Bronchial epithelial cell (primary cell): ENCODE measurements around the gene PKN2. TPM values are rescaled to one million over a fixed set of nuclear protein-coding genes. Genes with fewer than 3 reads are reported as not detected.

ENCODE experiments used
- DNase-seq: peaks from one replicate; pipeline ENCODE4 v3.0.0-alpha.2; 2010; ENCODE audit warnings: low read depth
- FAIRE-seq: peaks from 2 replicates; lab custom pipeline; 2011; peaks lifted over from hg19 to GRCh38; lab: Jason Lieb, UNC
- H3K27me3 ChIP-seq: 2 replicates; pipeline ENCODE4 v1.5.1; 2011; ENCODE audit warnings: low read length; ENCODE audit not compliant: control insufficient read depth, insufficient read depth
- H3K36me3 ChIP-seq: 2 replicates; pipeline ENCODE4 v1.5.1; 2011; ENCODE audit warnings: low read length; ENCODE audit not compliant: control insufficient read depth, insufficient read depth
- H3K4me3 ChIP-seq: 2 replicates; pipeline ENCODE4 v1.5.1; 2011; ENCODE audit warnings: mild to moderate bottlenecking, low read depth, low read length, control low read depth
- total RNA-seq: library from RNA; depleted of rRNA; stranded (reverse); fragments of >200 nt; gene quantifications from 2 replicates; pipeline ENCODE4 v1.2.1, GENCODE V29; 2014
- TF ChIP-seq, protein P1 (sequence below): IDR thresholded peaks from 2 replicates; pipeline ENCODE4 v1.5.1; 2011; ENCODE audit warnings: mild to moderate bottlenecking, moderate library complexity, low read length, control low read depth, inconsistent platforms; ENCODE audit not compliant: insufficient read depth, severe bottlenecking

PKN2 gene
- total RNA-seq, 1 donor from 2014 or later = 18.2 TPM

DNA sequence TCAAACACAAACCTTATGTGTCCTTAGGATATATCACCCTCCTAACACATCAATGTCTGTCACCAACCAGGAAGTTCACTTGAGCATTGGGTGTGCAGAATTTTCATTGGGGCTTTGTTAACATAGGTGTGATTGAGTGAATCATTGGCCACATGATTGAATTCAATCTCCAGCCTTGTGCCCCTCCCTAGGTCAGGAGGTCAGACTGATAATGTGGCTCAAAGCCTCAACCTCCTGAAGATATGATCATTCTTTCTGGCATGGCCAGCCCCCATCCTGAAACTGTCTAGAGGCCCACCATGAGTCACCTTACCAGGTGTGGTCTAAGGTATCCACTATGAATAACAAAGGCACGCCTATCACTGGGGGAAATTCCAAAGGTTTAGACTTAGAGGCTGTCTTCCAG lies 90.1 kb downstream of the PKN2 start:
- no peak overlapping the region for H3K4me3 ChIP-seq
- H3K27me3 ChIP-seq = no peaks in the 10 kb centered on the region
- DNase-seq (peak; percentile 99), FAIRE-seq (no peak)
- no peaks in the 10 kb centered on the region for H3K36me3 ChIP-seq
- TF ChIP-seq, protein P1, sequence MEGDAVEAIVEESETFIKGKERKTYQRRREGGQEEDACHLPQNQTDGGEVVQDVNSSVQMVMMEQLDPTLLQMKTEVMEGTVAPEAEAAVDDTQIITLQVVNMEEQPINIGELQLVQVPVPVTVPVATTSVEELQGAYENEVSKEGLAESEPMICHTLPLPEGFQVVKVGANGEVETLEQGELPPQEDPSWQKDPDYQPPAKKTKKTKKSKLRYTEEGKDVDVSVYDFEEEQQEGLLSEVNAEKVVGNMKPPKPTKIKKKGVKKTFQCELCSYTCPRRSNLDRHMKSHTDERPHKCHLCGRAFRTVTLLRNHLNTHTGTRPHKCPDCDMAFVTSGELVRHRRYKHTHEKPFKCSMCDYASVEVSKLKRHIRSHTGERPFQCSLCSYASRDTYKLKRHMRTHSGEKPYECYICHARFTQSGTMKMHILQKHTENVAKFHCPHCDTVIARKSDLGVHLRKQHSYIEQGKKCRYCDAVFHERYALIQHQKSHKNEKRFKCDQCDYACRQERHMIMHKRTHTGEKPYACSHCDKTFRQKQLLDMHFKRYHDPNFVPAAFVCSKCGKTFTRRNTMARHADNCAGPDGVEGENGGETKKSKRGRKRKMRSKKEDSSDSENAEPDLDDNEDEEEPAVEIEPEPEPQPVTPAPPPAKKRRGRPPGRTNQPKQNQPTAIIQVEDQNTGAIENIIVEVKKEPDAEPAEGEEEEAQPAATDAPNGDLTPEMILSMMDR = no peak

DNA sequence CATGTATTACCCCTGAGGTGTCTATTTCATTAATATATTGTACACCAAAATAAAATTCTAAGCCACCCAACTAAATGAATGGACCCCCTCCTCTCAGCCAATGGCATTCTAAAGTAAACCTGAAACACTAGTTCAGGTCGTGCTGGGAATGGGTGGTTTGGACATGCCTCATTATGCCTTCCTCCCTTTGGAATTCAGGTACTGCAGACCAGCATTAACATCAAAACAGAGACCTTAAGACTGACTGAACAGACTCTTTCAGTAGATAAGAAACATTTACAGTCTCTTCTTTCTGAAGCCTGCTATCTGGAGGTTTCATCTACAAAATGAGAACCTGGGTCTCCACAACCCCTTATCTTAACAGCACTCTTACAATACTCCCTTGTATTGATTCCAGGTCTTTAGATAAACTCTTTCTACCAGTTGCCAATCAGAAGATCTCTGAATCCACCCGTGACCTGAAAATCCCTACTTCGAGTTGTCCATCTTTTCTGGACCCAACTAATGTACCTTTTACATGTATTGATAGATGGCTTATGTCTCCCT lies 93.6 kb downstream of the PKN2 start:
- TF ChIP-seq, protein P1 = no peak
- no peak overlapping the region for H3K4me3 ChIP-seq
- no peak for DNase-seq
- no peak for FAIRE-seq
- no peaks in the 10 kb centered on the region for H3K36me3 ChIP-seq
- H3K27me3 ChIP-seq = no peaks in the 10 kb centered on the region

DNA sequence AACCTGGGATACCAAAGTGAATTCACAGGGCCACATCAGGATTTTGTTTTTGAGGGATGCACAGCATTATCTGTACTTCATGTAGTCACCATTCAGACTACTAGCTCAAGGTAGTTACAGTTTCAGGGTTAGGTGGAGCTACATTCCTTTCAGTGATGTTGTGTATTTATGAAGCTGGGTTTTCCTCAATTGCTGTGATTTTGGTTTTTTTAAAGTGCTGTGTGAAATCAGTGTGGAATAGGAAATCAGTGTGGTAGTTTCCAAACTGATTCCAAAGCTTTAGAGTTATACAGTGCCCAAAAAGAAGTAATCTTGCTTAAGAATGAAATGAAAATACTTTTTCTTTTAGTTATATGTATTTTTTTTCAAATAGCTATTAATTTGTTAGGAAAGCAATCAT lies 95.8 kb downstream of the PKN2 start:
- Histone ChIP-seq H3K4me3 (no peak overlapping the region), H3K36me3 (no peaks in the 10 kb centered on the region), H3K27me3 (no peaks in the 10 kb centered on the region)
- FAIRE-seq = no peak
- TF ChIP-seq, protein P1 = no peak
- DNase-seq = no peak

DNA sequence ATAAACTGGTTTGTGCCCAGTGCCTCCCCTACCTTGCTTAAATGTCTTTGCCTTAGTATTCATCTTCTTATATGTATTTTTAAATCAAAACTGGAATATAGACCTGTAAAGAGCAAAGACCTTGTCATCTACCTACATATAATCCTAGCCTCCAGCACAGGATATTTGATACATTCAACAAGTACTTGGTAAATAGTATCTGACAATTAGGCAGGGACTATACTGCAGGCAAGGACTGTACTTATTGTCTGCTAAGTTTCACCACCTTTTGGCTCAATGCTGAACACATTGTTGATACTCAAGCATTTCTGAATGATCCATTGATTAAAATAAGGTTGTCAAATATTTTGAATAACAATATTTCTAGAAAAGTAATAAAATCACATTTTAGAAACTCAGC lies 96.4 kb downstream of the PKN2 start:
- FAIRE-seq (no peak), DNase-seq (no peak)
- H3K4me3 ChIP-seq = no peak overlapping the region
- TF ChIP-seq, protein P1 = no peak
- no peaks in the 10 kb centered on the region for H3K36me3 ChIP-seq
- no peaks in the 10 kb centered on the region for H3K27me3 ChIP-seq

DNA sequence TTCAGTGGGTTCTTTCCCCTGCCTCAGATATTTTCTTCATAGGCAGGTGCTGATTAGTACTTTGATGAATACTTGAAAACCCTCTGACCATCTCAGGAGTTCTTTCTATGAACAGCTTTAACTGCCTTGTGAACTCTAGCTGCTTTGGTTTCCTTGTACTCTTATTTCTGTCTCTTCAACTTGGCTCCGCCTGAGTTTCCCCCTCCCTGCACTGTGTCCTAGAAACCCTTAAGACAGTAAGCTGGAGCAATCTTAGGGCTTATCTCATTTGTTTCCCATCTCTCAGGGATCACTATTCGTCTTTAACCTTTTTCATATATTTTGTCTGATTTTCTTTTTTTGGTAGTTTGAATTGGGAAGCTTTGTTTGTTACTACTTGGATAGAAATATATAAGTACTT lies 99.1 kb downstream of the PKN2 start:
- DNase-seq (no peak), FAIRE-seq (no peak)
- TF ChIP-seq, protein P1 = no peak
- H3K27me3 ChIP-seq = no peaks in the 10 kb centered on the region
- H3K4me3 ChIP-seq = no peak overlapping the region
- no peaks in the 10 kb centered on the region for H3K36me3 ChIP-seq

DNA sequence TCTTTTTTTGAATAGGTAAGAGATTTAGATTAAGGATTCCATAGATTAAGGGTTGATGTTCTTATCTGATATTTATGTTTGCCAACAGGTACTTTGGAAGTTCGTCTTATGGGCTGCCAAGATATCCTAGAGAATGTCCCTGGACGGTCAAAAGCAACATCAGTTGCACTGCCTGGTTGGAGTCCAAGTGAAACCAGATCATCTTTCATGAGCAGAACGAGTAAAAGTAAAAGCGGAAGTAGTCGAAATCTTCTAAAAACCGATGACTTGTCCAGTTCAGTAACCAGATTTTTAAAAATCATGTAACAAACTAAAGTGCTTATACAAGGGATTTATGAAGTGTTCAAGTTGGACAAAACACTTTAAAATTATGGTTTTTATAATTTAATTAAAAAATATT lies 100.5 kb downstream of the PKN2 start:
- no peaks in the 10 kb centered on the region for H3K36me3 ChIP-seq
- TF ChIP-seq, protein P1 = no peak
- DNase-seq (no peak), FAIRE-seq (no peak)
- H3K4me3 ChIP-seq = no peak overlapping the region
- H3K27me3 ChIP-seq = no peaks in the 10 kb centered on the region
